ENCODE measurements around the gene OR2T5.
"Not testable (repeated sequence)": the region's sequence is repeated elsewhere in the genome, so short reads cannot be mapped to it uniquely, and the experiment has no call there.

OR2T5 gene, protein sequence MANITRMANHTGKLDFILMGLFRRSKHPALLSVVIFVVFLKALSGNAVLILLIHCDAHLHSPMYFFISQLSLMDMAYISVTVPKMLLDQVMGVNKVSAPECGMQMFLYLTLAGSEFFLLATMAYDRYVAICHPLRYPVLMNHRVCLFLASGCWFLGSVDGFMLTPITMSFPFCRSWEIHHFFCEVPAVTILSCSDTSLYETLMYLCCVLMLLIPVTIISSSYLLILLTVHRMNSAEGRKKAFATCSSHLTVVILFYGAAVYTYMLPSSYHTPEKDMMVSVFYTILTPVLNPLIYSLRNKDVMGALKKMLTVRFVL

DNA sequence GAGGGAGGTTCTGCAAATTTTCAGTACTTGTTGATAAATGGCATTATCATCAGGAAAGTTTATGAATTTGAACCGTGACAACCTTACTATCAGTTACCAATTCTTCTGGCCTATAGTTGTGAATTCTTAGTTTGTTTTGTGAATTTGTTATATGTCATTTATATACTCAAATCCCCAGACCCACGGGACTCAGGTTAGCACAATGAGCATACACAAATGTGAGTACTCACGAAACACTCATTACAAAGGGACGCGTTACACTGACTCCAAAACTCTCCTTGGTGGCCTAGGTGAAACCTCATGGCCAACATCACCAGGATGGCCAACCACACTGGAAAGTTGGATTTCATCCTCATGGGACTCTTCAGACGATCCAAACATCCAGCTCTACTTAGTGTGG lies at the start of gene OR2T5:
Gene OR2T5 (plus strand): TSS at position 301 of the 400 bp plus-strand sequence. CDS start 0 bp downstream, at position 301.
- DNase-seq = not testable (repeated sequence)

DNA sequence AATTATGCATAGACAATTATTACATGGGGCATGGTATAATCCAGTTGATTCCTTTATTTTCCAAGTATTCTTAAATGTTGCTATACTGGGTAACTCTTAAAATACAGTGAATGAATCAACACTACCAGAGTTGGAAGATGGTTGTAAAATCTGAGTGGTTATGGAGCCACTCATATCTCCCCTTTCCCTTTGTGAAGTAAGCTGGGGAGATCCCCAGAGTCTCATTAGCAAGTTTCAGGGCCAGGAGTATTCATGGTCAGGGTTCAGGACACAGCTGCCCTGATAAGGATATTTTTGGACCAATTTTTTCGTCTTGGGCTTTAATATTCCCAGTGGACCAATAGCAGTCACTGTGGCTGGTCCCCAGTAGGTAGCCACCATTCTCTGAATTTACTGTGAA lies 49.7 kb upstream of the OR2T5 start:
- not testable (repeated sequence) for DNase-seq

DNA sequence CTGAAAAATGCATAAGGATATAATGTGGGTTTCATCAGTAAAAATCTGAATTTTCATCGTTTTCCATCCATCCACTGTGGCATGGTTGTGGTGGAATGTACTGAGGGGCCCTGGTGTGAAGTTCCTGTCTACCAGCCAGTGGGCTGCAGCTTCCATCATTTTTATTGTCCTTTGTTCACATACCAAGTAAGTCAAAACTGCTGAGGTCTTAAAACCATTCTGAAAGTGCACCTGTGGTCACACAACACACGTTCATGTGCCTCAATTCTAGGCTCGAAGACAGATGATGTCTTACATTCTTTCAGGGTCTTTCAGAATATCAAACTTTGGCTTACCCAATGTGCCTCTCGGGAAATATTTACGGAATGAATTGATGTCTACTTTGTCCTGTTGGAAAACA lies 49.1 kb upstream of the OR2T5 start:
- not testable (repeated sequence) for DNase-seq

DNA sequence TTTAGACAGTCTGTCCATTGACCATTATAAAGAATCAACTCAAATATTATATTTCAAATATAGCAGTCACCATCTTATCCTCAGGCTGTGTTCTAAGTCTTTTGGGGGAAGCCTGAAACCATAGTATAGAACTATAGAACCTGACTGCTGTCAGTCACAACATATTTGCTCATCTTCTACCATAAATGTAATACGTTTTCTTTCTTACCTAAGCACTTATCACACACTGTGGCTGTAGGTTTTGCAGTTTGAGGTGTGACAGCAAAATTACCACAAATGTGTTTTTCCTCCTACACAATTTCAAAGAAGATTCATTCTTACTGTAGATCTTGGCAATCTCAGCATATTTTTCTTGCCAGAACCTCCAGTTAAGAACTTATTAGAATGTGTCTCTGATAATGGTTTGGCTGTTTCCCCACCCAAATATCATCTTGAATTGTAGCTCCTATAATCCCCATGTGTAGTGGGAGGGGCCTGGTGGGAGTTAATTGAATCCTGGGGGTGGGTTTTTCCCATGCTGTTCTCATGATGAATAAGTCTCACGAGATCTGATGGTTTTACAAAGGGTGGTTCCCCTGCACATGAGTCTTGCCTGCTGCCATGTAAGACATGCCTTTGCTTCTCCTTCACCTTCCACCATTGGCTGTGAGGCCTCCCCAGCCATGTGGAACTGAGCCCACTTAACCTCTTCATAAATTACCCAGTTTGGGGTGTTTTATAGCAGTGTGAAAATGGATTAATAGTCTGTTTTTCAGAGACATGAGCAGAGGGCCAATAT lies 45.7 kb upstream of the OR2T5 start:
- not testable (repeated sequence) for DNase-seq

DNA sequence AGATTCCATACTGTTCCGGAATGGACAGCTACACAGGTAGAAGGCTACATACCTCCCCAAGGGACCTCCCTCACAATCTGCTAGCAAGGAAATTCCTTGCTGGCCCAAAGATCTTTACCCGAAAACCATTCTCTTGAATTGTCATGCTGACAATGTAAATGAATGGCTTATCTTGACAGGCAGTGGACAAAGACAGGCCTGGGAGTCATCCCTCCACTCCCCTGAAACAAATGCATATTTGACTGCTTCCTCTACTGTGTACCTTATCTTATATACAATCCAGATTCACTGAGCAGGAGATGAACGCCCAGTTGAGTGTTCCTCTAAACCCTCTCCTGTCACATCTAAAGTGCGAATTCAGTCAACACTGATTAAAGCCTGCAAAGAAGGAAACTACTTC lies 43.8 kb upstream of the OR2T5 start:
- not testable (repeated sequence) for DNase-seq

DNA sequence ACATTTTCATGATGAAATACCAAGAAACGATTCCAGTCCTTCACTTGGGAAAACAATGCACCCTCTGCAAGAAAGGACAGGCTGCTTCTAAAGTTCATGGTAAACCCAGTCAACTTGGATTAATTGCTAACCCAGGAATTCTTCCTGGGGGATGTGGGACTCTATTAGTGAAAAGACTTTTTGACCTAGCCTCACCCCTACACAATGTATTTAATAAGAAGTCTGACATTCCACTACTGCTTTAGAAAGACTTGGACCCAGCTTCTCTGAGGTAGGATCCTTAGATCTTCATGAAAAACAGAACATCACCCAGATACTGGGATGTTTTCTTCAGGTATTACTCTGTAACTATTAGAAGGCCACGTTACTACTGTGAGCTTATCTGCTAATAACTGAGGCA lies 43.0 kb upstream of the OR2T5 start, which contains the start of gene OR2T2:
Gene OR2T2 (plus strand): TSS at position 239 of the 400 bp plus-strand sequence. CDS start 7,161 bp downstream, outside the sequence.
- not testable (repeated sequence) for DNase-seq

DNA sequence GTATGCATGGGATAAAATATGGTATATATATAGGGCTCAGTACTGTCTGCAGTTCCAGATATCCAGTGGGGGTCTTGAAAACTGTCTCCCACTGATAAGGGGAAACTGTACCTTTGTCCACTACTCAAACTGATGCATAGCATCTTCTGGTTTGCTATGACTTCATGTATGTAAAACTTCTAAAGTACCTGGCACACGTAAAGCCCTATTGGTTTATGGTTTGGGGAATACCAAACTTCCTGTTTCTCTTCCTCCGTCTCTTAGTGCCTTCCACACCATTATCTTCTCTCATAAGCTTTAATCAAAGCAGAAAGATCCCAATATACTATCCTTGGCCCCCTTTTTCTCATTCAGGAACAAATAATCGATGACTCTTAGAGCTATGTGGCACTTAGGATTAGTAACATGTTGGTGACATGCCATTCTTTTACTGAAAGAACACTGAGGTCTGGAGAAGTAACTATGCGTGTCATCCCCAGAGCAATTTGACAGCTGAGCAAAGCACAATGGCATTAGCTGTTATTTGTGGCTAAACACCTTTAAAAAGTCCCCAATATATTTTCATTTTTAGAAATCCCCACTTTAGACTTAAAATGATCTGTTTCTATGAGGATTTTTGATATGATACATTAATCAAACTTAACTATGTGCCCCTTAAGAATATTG lies 39.8 kb upstream of the OR2T5 start:
- DNase-seq = not testable (repeated sequence)

DNA sequence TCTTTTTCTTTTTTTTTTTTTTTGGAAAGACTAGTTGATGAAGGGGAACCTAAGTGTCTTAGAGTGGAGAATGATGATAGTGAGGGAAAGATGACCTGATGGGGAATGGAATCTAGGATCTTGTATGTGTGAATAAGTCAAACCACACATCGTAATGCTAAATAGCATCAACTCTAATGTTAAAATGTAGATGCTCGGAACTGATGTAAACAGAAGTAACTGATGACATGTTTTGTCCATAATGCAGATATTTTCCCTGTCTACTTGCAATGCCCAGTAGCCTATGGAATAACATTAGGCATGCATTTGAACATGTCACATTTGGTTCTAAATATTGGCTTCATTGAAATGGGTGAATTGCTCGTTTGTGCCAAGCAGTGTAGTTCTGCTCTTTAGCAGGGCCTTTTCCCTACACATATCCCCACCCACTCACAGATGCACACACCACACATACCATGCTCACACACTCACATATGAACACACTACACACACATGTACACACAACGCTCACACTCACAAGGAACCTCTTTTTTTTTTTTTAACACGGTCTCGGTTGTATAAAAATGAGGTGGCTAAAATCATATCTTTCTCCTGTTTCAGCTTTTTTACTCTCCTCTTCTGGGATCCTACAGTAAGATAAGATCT lies 38.4 kb upstream of the OR2T5 start:
- not testable (repeated sequence) for DNase-seq

DNA sequence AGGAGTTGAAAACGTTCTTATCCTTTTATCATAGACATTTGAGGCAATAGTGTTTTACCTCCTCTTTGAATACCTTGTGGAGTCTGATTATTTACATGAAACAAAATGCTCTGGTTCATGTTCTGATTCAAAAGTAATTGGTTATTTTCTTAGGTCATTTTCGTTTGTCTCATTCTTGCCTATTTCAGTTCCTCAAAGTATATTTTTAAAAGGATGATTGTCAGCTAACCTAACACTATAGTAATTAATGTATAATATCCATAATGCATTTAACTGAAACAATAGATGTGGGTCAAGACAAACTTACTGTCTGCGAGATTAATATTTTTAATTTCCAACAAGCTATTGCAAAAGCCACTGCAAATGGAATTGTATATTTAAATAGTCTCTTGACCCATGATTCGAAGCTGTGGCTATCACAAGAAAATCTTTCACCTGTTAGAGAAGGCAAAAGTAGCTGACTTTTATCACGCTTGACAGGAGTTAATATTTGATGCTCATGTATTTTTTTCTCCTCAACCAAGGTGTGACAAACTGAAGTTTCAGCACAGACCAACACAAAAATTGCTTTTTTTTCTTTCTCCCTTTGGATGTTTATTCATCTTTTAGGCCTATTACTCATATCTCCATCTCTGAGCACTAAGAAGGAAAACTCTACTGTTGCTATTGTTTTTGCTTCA lies 37.8 kb upstream of the OR2T5 start:
- DNase-seq = not testable (repeated sequence)

DNA sequence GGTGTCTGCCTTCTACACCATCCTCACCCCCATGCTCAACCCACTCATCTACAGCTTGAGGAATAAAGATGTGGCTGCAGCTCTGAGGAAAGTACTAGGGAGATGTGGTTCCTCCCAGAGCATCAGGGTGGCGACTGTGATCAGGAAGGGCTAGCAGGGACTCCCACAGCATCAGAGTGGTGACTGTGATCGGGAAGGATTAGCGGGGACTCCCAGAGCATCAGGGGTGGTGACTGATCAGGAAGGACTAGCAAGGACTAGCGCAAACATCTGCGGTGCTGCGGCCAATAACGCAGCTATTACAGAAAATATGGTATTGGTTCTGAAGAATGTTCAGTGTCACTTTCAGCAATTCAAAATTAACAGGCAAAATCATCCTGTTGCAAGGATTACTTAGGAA lies 34.8 kb upstream of the OR2T5 start:
- not testable (repeated sequence) for DNase-seq

DNA sequence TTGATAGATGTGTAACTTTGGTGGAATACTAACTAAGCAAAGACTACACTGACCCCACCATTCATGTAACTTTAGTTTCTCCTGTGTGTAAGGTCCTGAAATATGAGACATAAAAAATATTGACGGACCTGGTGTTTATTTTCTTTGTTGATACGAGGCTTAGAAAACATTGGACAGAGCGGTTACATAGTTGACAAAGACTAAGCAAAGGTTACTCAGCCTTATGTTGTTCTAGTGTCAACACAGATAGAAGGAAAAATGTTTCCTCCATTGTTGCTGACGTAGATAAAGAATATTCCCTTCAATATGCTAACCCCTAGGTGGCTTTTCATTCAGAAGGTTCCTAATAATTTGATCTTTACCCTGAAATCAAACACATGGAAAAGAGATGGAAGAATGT lies 33.3 kb upstream of the OR2T5 start:
- DNase-seq = not testable (repeated sequence)

DNA sequence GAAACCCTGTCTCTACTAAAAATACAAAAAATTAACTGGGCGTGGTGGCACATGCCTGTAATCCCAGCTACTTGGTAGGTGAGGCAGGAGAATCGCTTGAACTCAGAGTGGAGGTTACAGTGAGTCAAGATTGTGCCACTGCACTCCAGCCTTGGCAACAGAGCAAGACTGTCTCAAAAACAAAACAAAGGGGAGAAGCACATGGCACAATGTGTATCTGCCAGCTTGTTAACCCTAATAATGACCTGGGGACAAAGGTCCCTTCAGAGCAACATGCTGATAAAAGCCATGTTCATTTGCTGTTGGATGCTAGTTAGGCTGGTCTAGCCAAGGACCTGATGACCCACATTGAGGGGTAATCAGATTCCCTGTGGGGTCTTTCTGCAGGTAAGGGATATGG lies 31.8 kb upstream of the OR2T5 start:
- DNase-seq = not testable (repeated sequence)

DNA sequence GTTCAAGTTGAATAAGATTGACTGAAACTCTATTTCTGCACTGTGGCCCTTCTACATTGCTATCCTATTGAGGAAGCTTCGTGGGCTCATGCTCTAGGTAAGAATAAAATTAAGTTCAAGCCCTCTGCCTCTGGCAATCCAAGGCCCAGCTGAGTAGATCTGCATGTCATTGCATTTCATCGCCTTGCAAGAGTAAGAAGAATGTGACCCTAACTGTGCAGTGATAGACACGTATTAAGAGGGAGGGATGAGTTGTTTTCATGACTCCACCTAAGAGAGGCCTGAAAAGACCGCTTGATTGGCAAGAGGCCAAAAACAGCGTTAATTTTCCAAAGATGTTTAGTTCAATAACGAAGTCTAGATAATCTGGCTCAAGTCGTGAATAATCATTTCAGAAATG lies 29.3 kb upstream of the OR2T5 start:
- DNase-seq = peak in 1 of 2 experiments; percentile 0

DNA sequence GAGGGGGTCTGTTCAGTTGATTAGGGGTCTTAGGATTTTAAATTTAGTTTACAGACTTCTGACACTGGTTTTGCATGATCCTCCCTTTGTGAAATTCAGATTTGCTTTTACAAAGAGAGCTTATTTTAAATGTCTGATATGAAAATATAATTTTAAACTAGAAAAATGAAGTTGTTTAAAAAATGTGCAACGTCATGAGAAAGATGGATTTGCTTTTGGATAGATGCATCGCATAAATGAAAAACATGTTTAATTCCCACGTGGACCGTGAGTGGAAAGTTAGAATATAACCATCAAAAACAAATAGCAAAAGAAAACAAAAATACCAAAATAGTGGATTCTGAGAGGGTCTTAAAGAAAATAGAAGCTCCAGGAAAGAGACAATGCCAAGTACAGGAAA lies 17.2 kb upstream of the OR2T5 start:
- no peak for DNase-seq

DNA sequence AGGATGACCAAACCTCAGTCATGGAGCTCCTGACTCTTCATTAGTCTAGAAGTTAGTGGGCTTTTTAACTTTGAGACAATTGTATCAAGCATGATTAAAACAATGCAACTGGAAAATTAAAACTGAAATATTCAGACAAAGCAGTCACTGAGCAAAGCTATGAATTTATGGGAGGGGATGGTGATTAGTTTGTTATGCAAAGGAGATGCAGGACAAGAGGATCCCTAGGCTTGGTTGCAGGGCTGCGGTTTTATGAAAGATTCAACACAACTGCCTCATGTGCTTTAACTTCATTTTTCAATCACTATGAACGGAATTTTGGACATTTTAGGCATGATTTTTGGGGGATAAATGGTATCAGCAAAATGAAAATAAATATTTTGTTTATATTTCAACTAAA lies 16.3 kb upstream of the OR2T5 start:
- not testable (repeated sequence) for DNase-seq

DNA sequence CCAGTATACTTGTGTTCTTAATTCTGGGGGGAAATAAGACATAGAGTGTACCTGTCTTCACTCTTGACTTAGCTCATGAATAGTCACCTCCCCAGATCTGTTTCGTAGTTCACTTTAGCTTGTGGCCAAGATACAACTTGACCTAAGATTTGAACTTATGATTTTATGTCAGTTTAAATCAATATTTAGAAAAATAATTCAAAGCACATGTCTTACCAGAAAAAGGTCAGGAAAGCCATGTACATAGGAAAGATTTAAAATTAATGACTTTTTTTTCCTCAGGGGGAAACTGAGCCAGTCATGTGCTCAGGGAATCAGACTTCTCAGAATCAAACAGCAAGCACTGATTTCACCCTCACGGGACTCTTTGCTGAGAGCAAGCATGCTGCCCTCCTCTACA lies 15.3 kb upstream of the OR2T5 start, which contains the start of gene OR2T3:
Gene OR2T3 (plus strand): TSS at position 301 of the 400 bp plus-strand sequence. CDS start 0 bp downstream, at position 301.
- not testable (repeated sequence) for DNase-seq

DNA sequence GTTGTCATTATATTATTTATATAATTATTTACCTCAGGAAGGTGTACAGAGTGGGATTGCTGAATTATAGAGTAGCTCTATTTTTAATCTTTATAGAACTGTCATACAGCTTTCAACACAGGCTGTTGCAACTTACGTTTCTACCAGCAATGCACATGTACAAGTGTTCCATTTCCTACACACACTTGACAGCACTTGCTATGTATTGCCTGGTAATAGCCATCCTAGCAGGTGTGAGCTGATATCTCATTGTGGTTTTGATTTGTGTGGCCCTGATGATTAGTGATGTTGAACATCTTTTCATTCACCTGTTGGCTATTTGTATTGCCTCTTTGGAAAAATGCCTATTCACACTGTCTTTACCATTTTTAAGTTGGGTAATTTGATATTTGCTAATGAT lies 12.7 kb upstream of the OR2T5 start:
- not testable (repeated sequence) for DNase-seq

DNA sequence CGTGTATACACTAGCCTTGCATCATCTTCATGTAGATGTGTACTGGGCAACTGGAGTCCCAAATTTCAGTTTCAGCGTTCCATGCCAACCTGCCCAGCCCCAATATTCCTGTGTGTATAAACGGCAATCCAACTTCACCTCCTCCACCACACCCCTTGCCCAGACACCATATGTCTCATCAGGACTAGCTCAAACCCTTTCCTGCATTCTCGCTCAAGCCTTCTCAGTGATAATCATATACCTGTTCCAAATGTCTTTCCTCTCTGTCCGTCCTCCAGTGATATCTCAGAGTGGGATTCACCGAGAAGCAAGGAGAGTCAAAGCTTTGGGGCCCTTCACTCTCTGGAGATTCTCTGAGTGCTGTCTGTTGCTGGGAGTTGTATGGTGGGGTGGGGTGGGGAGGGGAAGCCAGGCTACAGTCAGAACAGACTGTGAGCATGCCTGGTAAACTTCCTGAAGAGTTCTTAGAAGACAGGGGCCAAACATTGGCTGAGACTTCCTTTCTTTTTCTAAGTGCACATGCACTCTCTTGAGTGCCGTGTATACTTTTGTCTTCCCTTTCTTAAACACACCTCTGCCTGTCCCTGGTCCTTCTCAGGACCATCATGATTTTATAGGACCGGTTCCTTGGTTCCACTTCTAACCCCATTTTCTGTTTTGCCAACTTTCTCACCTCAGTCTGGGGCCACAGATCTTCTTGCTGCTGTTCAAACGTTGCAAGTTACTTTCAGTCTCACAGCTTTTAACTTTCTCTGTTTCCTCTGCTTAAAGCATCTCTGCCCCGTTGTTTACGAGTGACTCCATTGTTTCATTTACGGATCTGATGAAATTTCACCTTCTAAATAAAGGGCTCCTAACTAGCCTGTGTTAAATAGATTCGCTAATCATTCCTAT lies 6.5 kb upstream of the OR2T5 start:
- not testable (repeated sequence) for DNase-seq

DNA sequence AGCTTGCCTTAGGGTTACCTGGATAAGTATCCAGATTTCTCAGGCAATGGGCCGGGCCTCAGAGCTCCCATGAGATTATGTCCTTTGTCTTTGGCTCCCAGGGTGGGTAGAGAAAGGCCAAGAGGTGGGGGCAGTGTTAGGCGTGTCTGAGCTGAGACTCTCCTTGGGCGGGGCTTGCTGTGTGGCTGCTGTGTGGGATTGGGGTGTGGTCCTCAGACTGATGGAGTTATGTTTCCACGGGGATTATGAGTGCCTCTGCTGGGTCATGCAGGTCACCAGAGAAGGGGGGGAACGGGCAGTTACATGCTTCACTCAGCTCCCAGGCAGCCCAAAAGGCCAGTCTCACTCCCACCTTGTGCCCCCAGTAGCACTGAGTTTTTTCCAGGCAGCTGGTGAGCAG lies 8.3 kb downstream of the OR2T5 start:
- DNase-seq = not testable (repeated sequence)

DNA sequence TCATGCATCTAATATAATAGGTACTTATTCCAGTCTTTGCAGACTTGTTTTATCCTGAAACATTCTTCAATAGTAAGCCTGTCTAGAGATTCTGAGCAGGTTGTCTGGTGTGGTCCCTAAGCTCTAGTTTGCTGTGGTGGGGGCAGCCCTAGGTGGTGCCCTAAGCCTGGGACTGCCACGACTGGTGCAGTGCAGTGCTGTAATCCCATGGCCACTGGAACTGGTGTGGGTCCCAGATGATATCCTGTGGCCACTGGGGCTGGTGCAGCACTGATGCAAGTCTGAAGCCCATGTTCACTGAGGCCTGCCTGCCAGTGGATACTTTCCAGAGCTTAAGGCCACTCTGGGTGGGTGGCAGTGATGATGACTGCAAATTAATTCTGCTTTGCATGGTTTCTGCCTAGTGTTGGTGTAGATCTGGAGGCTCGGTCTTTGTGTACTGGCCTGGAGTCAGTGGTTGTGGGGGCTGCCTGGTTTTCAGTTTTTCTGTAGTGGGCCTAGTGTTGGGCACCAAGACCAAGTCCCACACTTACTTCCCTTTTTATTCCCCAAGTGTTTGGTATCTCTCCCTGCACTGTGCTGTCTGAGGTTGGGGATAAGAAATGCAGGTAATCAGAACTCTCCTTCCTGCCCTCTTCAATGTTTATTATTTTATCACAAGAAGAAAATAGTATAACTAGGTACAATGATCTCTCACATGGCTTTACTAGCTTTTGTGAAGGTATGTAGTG lies 12.1 kb downstream of the OR2T5 start:
- DNase-seq = not testable (repeated sequence)

Data from NCI-H524 (cell line).